LHCN-M2 (cell line): ENCODE measurements around the gene DHX34. TPM values are rescaled to one million over a fixed set of nuclear protein-coding genes. Genes with fewer than 3 reads are reported as not detected.
"Not testable (repeated sequence)": the region's sequence is repeated elsewhere in the genome, so short reads cannot be mapped to it uniquely, and the experiment has no call there.

Experiments used
- DNase-seq: peaks from one replicate; pipeline ENCODE4 v3.0.0-alpha.2; 2012; ENCODE audit warnings: low read depth
- total RNA-seq: library from RNA; depleted of rRNA; stranded (reverse); fragments of >200 nt; gene quantifications from 2 replicates; pipeline ENCODE4 v1.2.3, GENCODE V29; 2014

Gene DHX34
- total RNA-seq, 1 experiment from 2014 or later: 15.7 TPM

DNA sequence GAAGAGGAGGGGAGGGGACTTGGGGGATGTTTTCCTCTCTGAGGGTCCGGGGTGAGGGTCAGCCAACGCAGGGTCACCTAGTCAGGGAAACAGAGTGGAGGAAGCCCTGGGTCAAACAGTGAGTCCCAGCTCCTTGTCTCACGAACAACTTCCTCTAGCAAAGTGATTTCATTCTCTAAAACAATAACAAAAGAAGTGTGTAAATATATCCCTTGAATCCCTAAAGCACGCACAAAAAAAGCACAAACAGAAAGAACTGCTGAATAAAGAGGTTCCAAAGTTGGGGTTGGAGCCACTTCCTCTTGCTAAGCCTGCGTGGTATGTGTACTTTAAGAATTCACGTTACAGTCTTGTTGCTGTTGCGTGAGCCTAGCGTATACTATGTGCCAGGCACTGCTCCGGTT lies 18.6 kb upstream of the DHX34 start:
- DNase-seq: no peak

DNA sequence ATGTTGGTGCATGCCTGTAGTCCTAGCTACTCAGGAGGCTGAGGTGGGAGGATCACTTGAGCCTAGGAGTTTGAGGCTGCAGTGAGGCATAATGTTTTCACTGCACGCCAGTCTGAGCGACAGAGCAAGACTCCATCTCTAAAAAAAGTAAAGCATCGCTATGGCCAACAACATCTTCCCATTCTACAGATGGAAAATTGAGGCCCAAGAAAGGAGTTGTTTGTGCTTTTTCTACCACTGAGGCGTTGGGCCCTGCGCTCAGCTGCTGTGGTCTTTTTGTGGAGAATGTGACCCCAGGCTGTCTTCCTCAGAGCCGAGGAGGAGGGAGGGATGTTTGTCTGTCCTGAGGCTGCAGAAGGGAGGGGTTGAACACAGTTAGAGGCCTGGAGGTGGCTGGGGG lies 17.6 kb upstream of the DHX34 start:
- DNase-seq: no peak

DNA sequence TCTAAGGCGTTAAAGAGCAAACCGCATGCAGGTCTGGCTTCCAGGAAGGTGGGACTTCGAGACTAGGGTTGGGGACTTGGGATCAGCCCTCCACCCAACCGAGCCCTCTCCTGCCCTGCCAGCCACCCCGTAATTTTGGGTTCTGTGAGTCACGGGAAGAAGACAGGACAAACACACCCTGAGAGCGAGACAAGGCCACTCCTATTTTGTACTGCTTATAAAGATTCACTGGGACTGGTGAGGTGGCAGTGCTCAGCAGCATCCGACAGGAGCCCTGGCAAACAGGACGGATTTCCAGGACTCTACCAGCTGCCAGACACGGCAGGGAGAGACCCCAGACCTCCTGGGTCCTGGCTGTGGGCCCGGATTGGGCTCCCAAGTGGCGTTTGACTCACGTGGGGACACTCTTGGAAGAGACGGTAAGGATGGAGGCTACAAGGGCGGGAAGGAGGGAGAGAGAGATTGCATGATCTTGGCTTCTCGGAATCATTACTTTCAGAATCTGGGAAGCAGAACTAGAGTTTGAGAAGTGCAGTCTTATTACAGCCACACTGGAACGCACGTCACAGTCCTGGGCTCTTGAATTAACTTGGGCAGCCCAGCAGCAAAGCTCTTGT lies 17.1 kb upstream of the DHX34 start, which contains the start of gene C5AR2:
Gene C5AR2, plus strand, starts transcription at position 245 of the 617 bp plus-strand sequence. CDS start 8,625 bp downstream, outside the sequence.
- DNase-seq: no peak

DNA sequence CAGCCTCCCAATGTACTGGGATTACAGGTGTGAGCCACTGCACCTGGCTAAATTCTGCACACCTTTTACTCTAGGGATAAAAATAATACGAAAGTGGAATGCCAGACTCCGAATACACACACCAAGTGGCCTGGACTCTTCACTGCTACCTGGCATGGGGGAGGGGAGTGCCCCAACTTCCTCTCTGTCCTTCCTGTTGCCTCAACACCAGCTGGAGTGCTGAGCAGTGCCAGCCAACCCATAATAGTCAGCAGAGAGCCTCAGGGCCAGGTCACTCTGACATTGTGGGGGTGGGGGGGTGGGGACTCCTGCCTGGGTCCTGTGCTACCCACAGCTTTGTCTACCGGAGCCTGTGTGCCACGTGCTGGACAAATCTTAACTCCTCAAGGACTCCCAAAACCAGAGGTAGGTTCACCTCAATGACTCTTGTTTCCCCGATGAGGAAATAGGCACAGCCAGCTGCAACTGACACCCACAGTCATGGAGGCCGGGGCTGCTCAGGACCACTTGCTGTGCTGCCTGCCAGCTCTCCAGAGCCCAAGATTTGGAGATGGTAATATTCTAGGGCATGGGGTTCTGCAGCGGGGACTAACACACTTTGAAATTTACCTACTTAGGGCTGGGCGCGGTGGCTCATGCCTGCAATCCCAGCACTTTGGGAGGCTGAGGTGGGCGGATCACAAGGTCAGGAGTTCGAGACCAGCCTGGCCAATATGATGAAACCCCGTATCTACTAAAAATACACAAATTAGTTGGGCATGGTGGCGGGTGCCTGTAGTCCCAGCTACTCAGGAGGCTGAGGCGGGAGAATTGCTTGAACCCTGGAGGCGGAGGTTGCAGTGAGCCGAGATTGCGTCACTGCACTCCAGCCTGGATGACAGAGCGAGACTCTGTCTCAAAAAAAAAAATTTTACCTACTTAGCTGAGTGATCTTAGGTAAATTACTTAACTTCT lies 12.1 kb upstream of the DHX34 start:
- not testable (repeated sequence) for DNase-seq

DNA sequence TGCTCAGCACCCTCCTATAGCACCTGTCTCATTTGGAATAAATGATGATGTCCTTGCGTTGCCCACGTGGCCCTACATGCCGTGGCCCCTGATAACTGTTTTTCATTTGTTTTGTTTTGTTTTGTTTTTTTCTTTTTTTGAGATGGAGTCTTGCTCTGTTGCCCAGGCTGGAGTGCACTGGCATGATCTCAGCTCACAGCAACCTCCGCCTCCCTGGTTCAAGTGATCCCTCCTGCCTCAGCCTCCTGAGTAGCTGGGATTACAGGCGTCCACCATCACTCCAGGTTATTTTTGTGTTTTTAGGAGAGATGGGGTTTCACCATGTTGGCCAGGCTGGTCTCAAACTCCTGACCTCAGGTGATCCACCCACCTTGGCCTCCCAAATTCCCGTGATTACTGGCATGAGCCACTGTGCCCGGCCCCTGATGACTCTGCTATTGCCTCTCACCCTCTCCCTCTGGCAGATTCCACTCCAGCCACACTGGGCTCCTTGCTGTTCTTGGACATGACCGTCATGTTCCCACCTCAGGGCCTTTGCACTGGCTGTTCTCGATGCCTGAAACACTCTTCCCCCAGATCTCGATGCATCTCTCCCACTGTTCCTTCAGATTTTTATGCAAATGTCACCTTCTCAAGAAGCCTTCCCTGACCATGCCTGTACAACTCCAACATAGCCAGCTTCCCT lies 9.8 kb upstream of the DHX34 start:
- no peak for DNase-seq

DNA sequence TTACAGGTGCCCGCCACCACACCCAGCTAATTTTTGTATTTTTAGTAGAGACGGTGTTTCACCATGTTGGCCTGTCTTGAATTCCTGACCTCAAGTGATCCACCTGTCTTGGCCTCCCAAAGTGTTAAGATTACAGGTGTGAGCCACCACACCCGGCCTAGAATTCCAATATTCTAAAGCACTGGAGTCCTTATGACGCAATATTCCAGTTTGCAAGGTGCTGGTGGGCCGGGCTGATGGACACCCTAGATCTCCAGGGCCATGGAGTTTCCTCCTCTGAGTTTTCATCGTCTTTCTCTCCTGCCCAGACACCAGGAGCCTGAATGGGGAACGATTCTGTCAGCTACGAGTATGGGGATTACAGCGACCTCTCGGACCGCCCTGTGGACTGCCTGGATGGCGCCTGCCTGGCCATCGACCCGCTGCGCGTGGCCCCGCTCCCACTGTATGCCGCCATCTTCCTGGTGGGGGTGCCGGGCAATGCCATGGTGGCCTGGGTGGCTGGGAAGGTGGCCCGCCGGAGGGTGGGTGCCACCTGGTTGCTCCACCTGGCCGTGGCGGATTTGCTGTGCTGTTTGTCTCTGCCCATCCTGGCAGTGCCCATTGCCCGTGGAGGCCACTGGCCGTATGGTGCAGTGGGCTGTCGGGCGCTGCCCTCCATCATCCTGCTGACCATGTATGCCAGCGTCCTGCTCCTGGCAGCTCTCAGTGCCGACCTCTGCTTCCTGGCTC lies 8.5 kb upstream of the DHX34 start:
- no peak for DNase-seq

DNA sequence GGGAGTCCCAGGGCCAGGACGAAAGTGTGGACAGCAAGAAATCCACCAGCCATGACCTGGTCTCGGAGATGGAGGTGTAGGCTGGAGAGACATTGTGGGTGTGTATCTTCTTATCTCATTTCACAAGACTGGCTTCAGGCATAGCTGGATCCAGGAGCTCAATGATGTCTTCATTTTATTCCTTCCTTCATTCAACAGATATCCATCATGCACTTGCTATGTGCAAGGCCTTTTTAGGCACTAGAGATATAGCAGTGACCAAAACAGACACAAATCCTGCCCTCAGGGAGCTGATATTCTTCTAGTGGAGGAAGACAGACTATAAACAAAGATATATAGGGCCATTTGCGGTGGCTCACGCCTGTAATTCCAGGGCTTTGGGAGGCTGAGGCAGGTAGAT lies 7.4 kb upstream of the DHX34 start:
- DNase-seq: no peak

DNA sequence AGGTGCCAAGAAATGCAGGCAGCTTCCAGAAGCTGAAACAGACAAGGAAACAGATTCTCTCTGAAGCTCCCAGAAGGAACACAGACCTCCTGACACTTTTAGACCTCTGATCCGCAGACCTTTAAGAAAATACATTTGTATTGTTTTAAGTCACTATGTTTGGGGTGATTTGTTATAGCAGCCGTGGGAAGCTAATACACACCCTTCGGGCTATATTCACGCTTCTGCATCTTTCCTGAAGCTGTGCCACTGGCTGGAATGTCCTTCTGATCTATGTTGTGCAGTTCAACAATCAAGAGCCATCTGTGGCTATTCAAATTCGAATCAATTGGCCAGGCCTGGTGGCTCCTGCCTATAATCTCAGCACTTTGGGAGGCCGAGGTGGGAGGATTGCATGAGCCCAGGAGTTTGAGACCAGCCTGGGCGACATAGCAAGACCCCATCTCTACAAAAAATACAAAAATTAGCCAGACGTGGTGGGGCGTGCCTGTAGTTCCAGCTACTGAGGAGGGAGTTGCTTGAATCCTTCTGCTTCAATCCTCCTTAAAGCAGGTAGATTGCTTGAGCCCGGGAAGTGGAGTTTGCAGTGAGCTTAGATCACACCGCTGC lies 5.8 kb upstream of the DHX34 start:
- DNase-seq: no peak

DNA sequence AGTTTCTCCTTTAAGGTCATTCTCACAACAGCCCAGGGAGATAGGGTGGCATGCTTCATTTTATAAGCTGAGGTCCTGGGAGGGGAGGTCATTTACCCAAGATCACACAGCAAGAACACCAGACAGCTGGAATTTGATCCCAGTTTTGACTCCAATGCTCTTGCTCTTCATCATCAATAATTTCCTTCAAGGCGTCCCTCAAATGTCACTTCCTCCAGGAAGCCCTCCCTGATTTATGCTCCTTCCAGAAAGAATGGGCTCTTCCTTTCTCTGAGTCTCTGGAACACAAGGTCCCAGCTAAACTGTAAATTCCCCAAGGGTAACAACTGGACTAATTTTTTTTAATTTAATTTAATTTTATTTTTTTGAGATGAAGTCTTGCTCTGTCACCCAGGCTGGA lies 4.7 kb upstream of the DHX34 start:
- no peak for DNase-seq

DNA sequence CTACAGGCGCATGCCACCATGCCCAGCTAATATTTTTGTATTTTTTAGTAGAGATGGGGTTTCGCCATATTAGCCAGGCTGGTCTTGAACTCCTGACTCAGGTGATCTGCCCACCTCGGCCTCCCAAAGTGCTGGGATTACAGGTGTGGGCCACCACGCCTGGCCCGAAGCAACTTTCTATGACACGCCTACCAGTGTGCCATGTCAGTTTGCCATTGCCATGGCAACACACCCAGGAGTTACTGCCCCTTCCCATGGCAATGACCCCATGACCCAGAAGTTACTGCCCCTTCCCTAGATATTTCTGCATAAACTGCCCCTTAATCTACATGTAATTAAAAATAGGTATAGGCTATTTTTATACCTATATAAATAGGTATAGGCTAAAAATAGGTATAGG lies 3.1 kb upstream of the DHX34 start:
- not testable (repeated sequence) for DNase-seq

DNA sequence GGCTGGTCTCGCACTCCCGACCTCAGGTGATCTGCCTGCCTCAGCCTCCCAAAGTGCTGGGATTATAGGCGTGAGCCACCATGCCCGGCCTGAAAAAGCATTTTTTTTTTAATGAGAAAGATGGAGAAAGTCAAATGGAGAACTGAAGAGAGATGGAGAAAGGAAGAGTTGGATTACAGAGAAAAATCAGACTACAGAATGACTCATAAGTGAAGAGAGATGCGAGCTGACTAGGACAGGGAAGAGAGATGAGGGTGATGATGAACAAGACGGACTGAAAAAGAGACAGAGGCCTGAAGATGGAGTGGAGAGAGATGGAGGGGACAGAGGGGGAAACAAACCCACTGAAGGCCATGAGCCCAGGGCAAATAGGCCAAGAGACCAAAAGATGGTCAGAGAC lies 1.5 kb downstream of the DHX34 start:
- DNase-seq: no peak

DNA sequence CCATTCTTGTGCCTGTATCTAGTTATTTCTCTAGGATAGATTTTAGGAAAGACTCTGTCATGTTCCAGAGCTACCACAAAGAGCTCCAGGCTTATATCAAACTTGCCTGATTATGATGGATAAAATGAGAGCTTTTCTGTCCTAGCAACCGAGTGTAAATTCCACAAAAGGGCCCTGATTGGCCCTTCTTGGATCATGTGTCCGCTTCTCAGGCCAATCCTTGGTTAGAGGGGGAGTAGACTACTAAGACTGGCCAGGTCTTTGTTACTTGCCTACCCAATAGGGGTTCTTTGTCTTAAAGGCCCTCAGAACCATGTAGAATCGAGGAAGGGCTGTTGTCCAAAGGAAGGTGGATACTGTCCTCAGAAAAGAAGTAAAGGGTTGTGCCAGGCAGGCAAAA lies 2.4 kb downstream of the DHX34 start:
- peak; percentile 41 for DNase-seq

DNA sequence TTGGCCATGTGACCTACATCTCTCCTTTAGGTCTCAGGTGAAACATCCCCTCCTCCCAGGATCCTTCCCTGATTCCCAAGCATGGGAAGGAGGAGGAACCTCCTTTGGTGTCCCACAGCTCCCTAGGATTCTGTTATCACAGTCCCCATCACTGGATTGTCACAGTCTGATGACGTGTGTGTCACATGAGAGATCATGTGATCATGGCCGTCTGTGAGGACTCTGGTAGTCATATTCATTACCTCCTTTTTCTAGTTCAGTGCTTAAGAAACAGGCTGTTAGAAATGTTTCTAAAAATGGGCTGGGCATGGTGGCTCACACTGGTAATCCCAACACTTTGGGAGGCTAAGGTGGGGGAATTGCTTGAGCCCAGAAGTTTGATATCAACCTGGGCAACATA lies 3.0 kb downstream of the DHX34 start:
- no peak for DNase-seq

DNA sequence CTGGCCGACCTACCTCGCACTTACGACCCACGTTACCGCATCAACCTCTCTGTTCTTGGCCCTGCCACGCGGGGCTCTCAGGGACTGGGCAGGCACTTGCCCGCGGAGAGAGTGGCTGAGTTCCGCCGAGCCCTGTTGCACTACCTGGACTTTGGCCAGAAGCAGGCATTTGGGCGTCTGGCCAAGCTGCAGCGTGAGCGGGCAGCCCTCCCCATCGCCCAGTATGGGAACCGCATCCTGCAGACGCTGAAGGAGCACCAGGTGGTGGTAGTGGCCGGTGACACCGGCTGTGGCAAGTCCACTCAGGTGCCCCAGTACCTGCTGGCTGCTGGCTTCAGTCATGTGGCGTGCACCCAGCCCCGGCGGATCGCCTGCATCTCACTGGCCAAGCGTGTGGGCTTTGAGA lies 4.2 kb downstream of the DHX34 start:
- no peak for DNase-seq

DNA sequence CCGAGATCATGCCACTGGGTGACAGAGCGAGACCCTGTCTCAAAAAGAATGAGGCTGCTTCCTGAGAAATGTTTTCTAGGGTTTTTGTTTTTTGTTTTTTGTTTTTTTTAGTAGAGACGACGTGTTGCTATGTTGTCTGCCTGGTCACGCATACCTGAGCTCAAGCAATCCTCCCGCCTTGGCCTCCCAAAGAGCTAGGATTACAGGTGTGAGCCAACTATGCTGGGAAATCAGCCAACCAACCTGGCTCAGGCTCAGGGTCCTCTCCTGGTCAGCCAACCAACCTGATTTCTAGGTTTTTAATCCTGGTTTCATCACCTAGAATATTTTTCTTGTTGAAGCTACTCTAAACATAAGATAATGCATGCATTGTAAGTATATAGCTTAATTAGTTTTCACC lies 7.8 kb downstream of the DHX34 start:
- no peak for DNase-seq

DNA sequence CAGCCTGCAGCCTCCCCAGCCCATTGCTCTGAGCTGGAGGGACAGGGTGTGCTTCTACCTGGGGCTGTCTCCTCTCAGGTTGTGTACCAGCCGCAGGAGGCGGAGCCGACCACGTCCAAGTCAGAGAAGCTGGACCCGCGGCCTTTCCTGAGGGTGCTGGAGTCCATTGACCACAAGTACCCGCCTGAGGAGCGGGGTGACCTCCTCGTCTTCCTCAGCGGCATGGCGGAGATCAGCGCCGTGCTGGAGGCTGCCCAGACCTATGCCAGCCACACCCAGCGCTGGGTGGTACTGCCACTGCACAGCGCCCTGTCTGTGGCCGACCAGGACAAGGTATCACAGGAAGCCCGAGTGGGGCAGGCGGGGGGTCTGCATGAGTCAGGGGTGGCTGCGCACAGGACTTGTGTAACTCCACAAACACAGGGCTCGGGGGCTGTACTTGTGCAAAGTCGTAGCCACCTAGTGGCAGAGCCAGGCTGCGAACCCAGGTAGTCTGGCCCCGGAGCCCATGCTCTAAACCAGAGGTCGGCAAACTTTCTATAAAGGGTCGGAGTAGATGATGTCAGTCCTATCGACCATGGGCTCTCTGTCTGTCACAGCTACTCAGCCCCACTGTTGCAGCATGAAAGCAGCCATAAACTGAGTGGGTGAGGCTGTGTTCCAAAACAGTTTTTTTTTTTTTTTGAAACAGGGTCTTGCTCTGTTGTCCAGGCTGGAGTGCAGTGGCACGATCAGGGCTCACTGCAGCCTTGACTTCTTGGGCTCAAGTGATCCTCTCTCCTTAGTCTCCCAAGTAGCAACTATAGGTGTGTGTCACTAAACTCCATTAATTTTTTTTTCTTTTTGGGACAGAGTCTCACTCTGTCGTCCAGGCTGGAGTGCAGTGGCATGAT lies 8.9 kb downstream of the DHX34 start:
- no peak for DNase-seq

DNA sequence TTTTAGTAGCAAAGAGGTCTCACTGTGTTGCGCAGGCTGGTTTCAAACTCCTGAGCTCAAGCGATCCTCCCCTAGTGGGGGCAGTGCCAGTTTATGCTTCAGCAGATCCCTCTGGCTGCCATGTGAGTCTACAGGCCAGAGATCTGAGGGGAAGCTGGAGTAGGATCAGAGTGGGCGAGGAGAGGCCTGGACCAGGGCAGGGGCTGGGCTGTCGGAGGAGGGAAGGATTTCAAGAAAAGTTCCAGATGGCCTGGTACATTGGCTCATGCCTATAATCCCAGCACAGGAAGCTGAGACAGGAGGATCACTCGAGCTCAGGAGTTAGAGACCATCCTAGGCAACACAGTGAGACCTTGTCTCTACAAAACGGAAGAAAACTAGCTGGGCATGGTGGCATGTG lies 9.8 kb downstream of the DHX34 start:
- DNase-seq: no peak

DNA sequence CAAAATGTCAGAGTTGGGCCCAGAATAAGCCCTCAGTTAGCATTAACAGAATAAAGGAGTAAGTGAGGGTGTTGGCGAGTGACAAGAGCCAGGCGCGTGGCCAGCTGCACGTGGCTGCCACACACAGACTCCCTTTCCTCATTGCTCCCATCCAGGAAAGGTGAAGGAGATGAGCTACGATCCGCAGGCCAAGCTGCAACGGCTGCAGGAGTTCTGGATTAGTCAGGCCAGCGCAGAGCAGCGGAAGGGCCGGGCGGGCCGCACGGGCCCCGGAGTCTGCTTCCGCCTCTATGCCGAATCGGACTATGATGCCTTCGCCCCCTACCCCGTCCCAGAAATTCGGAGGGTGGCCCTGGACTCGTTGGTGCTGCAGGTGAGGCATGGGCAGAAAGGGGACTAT lies 13.2 kb downstream of the DHX34 start:
- DNase-seq: no peak

DNA sequence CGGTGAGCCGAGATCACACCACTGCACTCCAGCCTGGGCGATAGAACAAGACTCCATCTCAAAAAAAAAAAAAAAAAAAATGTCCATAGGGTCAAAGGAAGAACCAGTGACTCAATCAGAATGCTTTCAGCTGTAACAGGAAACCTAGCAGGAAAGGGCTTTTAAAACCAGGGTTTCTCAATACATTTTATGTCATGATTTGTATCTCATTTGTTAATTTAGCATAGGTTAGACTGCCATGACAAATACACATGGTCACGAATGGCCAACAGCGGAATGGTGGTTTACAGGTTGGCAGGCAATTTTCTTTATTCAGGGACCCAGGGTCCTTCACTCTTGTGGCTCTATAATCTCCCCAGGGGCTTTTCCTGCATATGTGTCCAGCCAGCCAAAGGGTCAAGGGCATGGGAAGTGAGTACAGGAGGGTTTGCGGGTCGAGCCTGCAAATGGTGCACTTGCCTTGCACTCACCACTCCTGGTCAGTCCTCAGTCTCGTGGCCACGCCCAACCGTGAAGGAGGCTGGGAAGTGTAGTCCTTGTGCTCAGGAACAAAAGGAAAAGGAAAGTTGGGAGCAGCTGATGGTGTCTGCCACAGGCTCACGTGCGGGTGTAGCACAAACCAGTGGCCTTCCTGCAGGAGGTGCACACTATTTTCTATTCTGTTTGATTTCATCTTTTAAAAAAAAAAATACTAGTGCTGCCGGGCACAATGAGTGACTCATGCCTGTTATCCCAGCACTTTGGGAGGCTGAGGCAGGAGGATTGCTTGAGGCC lies 14.8 kb downstream of the DHX34 start:
- DNase-seq: peak; percentile 7
